ENCODE data around the gene KLF1. TPM values are rescaled to one million over a fixed set of nuclear protein-coding genes. Genes with fewer than 3 reads are reported as not detected.

Gene KLF1
- total and polyA plus RNA-seq, 10 of the 15 experiments (the other 5 are each of a cell fraction or from before 2014, with no cell fraction given): 0.04 to 0.38 (median 0.08) TPM; not detected in 3

DNA sequence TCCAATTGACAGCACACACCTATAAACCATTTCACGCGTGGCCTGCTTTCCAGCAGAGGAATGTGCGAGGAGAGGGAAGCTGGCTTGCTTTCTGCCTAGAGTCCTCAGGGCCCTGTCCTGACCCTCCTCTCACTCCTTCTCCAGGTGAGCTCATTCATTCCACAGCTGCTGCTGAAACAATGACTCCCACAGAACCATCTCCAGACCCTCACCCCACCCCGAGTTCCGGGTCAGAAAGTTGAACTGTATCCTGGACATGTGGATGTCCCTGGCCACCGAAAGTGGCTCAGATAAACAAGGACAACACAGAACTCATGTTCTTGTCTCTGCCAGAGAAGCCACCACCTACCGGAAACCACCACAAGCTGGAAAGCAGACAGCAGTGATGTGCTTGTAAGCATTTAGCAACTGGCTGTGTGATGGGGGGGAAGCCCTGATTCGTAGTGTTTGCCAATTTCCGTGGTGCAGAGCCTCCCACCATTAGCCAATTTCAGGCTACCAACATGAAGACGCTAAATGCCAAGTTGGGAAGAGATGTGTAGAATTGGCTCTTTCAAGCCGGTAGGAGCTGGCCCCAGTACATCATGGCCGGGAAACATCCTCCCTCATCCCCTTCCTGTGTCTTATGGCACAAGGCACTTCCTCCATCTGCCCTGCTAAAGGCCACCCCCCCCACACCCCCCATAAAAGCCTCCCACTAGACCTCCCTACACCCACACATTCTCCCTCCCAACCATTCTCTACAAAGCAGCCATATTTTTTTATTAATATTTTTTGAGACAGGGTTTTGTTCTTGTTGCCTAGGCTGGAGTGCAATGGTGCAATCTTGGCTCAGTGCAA lies 27.1 kb upstream of the KLF1 start:
- BruUV-seq (replicated peaks): no TSS peak
- Histone ChIP-seq H3K27ac (ENCODE audit: control insufficient read depth, insufficient read depth) (no peak overlapping the region), H3K27me3 (replicated peaks in 1 of 2; ENCODE audit: control insufficient read depth in 2 of 2, insufficient read depth in 2 of 2, low read length in 1 of 2) (no peaks in the 10 kb centered on the region), H4K20me1 (ENCODE audit: control insufficient read depth, insufficient read depth) (no peaks in the 10 kb centered on the region), H3K4me1 (ENCODE audit: control insufficient read depth, insufficient read depth, low read length) (peaks cover 10% of the 10 kb centered on the region), H3K9me3 (replicated peaks; ENCODE audit: control insufficient read depth, insufficient read depth, low read length) (no peaks in the 10 kb centered on the region; the same call in 2 of the 3 replicates), H3K4me2 (ENCODE audit: control insufficient read depth, insufficient read depth) (no peak overlapping the region), H3K4me3 (no peak overlapping the region), H2AFZ (ENCODE audit: control insufficient read depth, low read depth, low read length) (peak overlapping the region; percentile 40), H3K9ac (ENCODE audit: control insufficient read depth, insufficient read depth, low read length) (no peak overlapping the region), H3K36me3 (ENCODE audit: control insufficient read depth in 2 of 2, insufficient read depth in 2 of 2, low read length in 1 of 2) (no peaks in the 10 kb centered on the region), H3K79me2 (ENCODE audit: control insufficient read depth, insufficient read depth, low read length) (no peaks in the 10 kb centered on the region)
- DNase-seq (ENCODE audit: low read depth, low spot score) (no peak), FAIRE-seq (peak; percentile 23), ATAC-seq (peak; percentile 64; the same call in 2 of the 3 replicates)
- TF ChIP-seq, protein P1, sequence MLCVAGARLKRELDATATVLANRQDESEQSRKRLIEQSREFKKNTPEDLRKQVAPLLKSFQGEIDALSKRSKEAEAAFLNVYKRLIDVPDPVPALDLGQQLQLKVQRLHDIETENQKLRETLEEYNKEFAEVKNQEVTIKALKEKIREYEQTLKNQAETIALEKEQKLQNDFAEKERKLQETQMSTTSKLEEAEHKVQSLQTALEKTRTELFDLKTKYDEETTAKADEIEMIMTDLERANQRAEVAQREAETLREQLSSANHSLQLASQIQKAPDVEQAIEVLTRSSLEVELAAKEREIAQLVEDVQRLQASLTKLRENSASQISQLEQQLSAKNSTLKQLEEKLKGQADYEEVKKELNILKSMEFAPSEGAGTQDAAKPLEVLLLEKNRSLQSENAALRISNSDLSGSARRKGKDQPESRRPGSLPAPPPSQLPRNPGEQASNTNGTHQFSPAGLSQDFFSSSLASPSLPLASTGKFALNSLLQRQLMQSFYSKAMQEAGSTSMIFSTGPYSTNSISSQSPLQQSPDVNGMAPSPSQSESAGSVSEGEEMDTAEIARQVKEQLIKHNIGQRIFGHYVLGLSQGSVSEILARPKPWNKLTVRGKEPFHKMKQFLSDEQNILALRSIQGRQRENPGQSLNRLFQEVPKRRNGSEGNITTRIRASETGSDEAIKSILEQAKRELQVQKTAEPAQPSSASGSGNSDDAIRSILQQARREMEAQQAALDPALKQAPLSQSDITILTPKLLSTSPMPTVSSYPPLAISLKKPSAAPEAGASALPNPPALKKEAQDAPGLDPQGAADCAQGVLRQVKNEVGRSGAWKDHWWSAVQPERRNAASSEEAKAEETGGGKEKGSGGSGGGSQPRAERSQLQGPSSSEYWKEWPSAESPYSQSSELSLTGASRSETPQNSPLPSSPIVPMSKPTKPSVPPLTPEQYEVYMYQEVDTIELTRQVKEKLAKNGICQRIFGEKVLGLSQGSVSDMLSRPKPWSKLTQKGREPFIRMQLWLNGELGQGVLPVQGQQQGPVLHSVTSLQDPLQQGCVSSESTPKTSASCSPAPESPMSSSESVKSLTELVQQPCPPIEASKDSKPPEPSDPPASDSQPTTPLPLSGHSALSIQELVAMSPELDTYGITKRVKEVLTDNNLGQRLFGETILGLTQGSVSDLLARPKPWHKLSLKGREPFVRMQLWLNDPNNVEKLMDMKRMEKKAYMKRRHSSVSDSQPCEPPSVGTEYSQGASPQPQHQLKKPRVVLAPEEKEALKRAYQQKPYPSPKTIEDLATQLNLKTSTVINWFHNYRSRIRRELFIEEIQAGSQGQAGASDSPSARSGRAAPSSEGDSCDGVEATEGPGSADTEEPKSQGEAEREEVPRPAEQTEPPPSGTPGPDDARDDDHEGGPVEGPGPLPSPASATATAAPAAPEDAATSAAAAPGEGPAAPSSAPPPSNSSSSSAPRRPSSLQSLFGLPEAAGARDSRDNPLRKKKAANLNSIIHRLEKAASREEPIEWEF (IDR thresholded peaks at IDR 0.05; ENCODE audit: insufficient replicate concordance, low read depth, low read length): no peak
- TF ChIP-seq, protein P2, sequence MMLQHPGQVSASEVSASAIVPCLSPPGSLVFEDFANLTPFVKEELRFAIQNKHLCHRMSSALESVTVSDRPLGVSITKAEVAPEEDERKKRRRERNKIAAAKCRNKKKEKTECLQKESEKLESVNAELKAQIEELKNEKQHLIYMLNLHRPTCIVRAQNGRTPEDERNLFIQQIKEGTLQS (IDR thresholded peaks at IDR 0.05; ENCODE audit: borderline replicate concordance, extremely low read depth, low read depth, low read length): no peak
- TF ChIP-seq POLR2A (IDR thresholded peaks at IDR 0.05; ENCODE audit: low read depth, low read length) (peak; percentile 68), GABPA (IDR thresholded peaks at IDR 0.05; ENCODE audit: low read depth) (no peak), RUNX3 (IDR thresholded peaks at IDR 0.05; ENCODE audit: low read length) (0 out of 2 replicates have a peak, but pooled peaks have one; percentile 42)
- ChIA-PET CTCF (interaction anchor here (1.5 to 4.8 kb wide), 4 partner anchors 13 to 180 kb away, joined by 3 to 23 read pairs (median 10); no protein-coding TSS in a partner anchor), RAD21 (ENCODE audit: unreplicated experiment) (interaction anchor here (0.6 kb wide), 1 partner anchor 14 kb away, joined by 4 read pairs; no protein-coding TSS in a partner anchor), POLR2A (interaction anchor here (1.0 to 2.4 kb wide), 3 partner anchors 12 to 47 kb away, joined by 4 to 8 read pairs (median 6); partner anchors contain the start of gene FARSA), SMC1A (ENCODE audit: uncharacterized antibody, unreplicated experiment) (interaction anchor here (0.9 to 1.8 kb wide), 2 partner anchors 15 to 25 kb away, joined by 5 read pairs; no protein-coding TSS in a partner anchor)
- intact Hi-C loops (cut with micrococcal nuclease; ENCODE audit: unreplicated experiment) (no loop called here), in situ Hi-C loops (cut with MboI) (no loop called here)
- WGBS (ENCODE audit: insufficient coverage, insufficient replicate concordance, low lambda C conversion rate, missing lambda C conversion rate): 21% methylated on average over 12 of the region's 12 CpGs
